SW480 (cell line): ENCODE data around the gene TRMU.

ENCODE experiments used
- DNase-seq: peaks from one replicate; pipeline ENCODE4 v3.0.0-alpha.2; 2016; ENCODE audit warnings: low spot score

Gene TRMU

GRCh38 chr22:46336119-46337078 is 885 bp downstream of the TRMU start:
- DNase-seq: no peak

GRCh38 chr22:46337870-46338269 is 2.4 kb downstream of the TRMU start:
- no peak for DNase-seq

GRCh38 chr22:46338636-46339035 is 3.1 kb downstream of the TRMU start:
- DNase-seq: no peak

GRCh38 chr22:46339956-46340355 is 4.4 kb downstream of the TRMU start:
- no peak for DNase-seq

GRCh38 chr22:46340676-46341075 is 5.2 kb downstream of the TRMU start:
- no peak for DNase-seq

- DNase-seq: no peak
Measured at GRCh38 chr22:46346680-46347405, 11.3 kb downstream of the TRMU start.

GRCh38 chr22:46347646-46348045 is 12.1 kb downstream of the TRMU start:
- DNase-seq: no peak

GRCh38 chr22:46348099-46348695 is 12.7 kb downstream of the TRMU start:
- DNase-seq: no peak

- no peak for DNase-seq
Measured at GRCh38 chr22:46349238-46349637, 13.7 kb downstream of the TRMU start.

- DNase-seq: no peak
Measured at GRCh38 chr22:46349681-46350080, 14.2 kb downstream of the TRMU start.

- DNase-seq: no peak
Measured at GRCh38 chr22:46350121-46350520, 14.6 kb downstream of the TRMU start.

- no peak for DNase-seq
Measured at GRCh38 chr22:46350646-46351045, 15.1 kb downstream of the TRMU start.

- no peak for DNase-seq
Measured at GRCh38 chr22:46351131-46351735, 15.7 kb downstream of the TRMU start.

GRCh38 chr22:46351767-46352166 is 16.3 kb downstream of the TRMU start:
- no peak for DNase-seq

- no peak for DNase-seq
Measured at GRCh38 chr22:46352276-46352675, 16.8 kb downstream of the TRMU start.

GRCh38 chr22:46352691-46353386 is 17.3 kb downstream of the TRMU start:
- DNase-seq: peak; percentile 58

GRCh38 chr22:46353483-46354105 is 18.1 kb downstream of the TRMU start:
- no peak for DNase-seq

GRCh38 chr22:46354176-46354992 is 18.9 kb downstream of the TRMU start:
- no peak for DNase-seq

- DNase-seq: no peak
Measured at GRCh38 chr22:46354993-46355305, 19.4 kb downstream of the TRMU start.

- DNase-seq: no peak
Measured at GRCh38 chr22:46355369-46355995, 20.0 kb downstream of the TRMU start.
